HG03575 (cell line): ENCODE data around the gene MBOAT2.
"Not testable (repeated sequence)": the region's sequence is repeated elsewhere in the genome, so short reads cannot be mapped to it uniquely, and the experiment has no call there.

Experiments
- ATAC-seq: cut with Tn5 transposase; IDR thresholded peaks from one replicate; pipeline ENCODE4 v1.9.1; 2021; ENCODE audit not compliant: unreplicated experiment, insufficient number of reproducible peaks, low FRiP score; ENCODE audit errors: extremely low read depth

Gene MBOAT2

DNA sequence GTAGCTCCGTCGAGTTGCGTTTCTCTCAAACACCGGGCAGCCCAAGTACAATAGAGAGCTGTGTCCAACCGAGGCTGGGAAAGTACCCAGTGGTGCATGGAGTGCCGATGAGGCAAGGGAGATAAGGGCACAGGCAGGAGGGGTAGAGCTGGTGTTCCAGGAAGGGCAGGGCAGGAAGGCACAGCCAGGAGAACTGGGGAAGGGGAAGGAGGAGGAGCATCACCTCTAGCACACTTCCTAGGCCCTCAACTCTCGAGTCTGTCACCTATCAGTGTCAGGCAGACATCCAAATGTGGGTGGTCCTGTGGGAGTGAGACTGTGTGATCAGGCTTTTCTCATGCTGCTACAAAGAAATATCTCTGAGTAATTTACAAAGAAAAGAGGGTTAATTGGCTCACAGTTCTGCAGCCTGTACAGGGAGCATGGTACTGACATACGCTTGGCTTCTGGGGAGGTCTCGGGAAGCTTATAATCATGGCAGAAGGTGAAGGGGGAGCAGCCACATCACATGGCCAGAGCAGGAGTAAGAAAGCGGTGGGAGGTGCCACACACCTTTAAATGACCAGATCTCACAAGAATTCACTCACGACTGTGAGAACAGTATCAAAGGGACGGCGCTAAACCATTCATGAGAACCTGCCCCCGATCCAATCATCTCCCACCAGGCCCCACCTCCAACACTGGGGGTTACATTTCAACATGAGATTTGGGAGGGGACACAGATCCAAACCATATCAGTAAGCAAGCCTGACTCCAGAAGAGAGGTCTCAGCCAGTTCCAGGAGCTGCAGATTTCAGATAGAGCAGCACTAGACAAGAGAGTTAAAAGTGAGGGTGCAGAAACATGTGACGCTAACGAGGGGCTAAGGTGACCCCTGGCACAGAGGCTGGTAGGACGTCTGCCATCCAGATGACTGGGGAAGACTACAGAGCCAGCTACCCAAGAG lies 75.7 kb downstream of the MBOAT2 start:
- no peak for ATAC-seq

DNA sequence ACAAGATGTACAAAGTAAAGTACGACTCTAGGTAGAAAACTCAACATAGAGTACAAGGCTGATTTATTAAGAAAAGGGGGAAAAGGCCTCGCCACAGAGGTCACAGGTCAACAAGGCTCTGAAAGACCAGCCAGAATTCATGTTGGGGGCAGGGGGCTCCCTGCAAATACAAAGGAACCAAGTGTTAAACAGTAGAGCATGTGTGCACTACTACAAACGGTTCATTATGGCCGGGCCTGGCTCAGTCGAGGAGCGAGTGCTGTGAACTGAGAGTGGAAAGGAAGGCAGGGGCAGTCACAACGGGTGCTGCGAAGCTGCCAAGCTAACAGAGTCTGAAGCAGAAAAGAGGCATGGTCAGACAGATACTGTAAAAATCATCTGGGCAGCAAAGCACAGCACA lies 77.1 kb downstream of the MBOAT2 start:
- ATAC-seq, result no peak

DNA sequence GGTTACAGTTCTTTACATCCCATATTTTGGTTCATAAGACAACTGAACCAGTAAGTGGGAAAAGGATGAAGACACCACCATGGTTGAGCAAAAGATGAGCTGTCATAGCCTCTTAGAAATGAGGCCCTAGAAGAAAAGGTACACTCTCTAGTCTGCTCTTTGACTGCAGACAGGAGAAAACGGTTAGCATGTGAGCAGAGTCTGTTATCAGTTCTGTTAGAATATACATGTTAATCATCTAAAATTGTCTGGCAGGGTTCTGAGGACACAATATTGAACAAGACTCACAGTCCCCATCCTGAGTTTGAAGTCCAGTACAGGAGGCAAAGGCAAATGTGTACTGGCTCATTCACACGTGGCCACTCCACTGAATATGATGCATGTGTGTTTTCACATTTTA lies 78.1 kb downstream of the MBOAT2 start:
- ATAC-seq, result no peak

DNA sequence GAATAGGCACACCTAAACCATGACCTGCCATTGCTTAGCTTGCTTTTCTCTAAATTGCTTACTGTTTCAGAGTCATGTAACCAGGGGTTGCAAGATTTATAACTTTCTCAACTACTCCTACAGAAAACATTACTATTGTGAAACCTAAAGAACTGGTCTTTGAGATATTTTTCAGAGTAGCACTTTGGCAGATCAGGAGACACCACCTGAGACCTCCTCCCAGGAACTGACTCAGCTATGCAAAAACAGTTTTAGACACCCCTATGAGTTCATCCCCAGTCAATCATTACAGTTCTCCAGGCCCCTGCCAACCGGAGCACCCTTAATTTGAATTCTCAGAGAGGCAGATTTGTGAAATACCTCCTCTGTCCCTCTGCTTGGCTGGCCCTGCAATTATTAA lies 80.3 kb downstream of the MBOAT2 start:
- ATAC-seq, result no peak

DNA sequence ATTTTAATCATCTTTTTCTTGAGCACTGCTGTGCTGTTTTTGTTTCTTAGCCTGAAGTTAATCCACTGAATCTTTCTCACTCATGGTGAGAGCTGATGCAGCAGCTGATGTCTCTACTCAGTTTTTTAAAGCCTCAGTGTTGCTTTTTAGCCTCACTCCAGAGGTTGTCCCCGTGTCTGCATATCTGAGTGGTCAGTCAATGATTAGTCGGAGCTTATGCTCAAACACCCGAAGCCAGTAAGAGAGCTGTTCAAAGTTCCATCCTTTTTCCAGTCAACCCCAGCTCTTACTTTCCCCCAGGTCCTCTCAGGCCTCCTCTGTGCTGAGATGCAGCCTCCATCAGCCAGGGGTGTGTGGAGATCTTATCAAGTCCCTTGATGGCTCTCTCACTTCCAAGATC lies 81.1 kb downstream of the MBOAT2 start:
- ATAC-seq, result no peak

DNA sequence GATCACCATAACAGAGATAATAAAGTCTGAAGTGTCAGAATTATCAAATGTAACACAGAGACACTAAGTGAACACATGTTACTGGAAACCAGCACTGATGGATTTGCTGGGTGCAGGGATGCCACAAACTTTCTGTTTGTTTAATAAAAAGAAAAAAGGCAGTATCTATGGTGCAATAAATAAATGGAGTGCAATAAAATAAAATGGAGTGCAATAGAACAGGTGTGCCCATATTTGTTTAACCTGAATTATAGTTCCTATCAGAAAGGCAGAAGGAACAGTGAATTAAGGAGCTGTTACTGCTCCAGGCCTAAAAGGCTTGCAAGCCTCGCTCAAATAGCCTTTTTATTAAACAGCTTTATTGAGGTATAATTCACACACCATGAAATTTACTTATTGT lies 85.1 kb downstream of the MBOAT2 start:
- no peak for ATAC-seq

DNA sequence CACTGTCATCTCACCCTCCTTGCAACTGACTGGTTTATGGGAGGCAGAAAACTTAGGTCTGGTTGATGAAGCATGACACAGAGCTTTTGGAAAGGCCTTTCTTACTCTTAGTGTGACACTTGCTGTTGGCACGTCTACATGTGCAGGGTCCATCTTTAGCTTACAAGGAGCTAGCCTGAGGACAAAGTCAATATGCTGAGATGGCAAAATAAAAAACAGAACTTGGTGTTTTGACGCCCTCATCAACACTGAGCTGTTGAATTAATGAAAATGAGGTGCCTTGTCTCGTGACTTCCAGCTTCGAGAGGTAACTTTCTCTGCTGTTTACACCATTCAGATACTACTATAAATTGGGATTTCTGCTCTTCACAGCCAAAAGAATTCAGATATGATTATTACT lies 87.5 kb downstream of the MBOAT2 start:
- ATAC-seq, result no peak

DNA sequence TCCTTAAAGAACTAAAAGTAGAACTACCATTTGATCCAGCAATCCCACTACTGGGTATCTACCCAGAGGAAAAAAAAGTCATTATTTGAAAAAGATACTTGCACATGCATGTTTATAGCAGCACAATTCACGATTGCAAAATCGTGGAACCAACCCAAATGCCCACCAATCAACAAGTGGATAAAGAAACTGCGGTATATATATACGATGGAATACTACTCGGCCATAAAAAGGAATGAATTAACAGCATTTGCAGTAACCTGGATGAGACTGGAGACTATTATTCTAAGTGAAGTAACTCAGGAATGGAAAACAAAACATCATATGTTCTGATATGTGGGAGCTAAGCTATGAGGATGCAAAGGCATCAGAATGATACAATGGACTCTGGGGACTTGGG lies 89.7 kb downstream of the MBOAT2 start:
- ATAC-seq, result not testable (repeated sequence)

DNA sequence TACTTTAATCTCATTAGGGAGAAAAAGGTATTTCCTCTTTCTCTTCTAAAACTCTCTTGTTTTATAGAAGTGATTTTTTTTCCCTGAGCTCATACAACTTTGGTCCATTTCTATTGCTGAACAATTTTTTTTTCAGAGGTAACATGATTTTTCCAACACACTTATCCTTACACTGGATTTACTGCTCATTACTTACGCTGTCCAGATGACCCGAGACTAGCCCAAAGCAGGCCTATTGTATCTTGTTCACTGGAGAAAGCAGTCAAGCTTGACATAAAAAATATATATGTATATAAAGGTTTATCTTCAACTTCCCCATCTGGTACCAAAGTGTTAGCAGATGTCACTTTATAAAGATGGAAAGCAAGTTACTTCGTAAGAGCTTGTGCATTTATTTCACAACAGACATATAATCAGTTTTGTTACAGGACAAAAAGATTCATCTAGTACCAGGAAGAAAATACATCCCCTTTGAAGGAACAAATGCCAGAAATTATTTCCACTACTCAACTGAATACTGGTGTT lies 95.7 kb downstream of the MBOAT2 start:
- ATAC-seq, result no peak

DNA sequence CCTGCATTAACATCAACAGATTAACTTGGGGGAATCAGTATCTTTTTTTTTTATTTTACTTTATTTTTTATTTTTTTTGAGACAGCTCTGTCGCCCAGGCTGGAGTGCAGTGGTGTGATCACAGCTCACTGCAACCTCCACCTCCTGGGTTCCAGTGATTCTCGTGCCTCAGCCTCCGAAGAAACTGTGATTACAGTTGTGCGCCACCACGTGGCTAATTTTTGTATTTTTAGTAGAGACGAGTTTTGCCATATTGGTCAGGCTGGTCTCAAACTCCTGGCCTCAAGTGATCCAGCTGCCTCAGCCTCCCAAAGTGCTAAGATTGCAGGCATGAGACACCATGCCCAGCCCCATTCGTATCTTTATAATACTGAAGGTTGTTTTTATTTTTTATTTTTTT lies 99.6 kb downstream of the MBOAT2 start:
- ATAC-seq, result not testable (repeated sequence)

DNA sequence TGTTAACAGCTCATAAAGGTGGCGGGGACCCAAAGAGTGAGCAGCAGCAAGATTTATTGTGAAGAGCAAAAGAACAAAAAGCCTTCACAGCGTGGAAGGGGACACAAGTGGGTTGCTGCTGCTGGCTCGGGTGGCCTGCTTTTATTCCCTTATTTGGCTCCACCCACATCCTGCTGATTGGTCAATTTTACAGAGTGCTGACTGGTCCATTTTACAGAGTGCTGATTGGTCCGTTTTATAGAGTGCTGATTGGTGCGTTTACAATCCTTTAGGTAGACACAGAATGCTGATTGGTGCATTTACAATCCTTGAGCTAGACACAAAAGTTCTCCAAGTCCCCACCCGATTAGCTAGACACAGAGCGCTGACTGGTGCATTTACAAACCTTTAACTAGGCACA lies 100.7 kb downstream of the MBOAT2 start:
- ATAC-seq, result not testable (repeated sequence)

DNA sequence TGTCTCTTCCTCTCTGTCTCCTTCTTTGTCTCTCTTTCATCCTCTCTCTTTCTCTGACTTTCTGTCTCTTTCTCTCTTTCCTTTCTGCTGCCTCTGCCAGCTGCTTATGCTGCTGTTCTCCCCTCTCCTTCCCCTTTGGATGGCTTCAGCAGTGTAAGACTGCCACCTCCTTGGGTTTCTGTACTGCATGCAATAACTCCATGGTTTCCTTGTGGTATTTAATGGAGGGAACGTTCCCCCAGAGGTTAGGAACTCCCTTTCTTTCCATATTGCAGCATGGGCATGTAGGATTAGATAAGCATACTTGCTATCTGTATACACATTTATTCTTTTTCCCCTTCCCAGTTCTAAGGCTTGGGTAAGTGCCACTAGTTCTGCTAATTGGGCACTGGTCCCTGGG lies 106.3 kb downstream of the MBOAT2 start:
- not testable (repeated sequence) for ATAC-seq

DNA sequence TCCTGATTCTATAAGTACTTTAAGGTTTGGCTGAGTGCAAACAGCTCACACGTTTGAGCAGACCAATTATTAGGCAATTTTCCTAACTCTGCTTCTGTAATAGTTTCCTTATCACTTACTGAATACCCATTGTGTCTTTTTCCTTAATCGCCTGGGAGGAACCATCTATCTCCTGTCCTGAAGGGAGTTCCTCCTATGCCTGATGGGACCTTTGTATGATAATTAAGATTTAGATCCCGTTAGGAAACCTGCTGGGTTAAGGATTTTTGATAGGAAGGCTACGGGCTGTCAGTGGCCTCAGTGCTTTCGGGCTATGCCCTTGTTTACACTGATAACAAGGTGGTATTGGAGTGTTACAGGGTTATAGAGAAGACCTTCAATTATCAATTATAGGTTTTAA lies 106.8 kb downstream of the MBOAT2 start:
- not testable (repeated sequence) for ATAC-seq

DNA sequence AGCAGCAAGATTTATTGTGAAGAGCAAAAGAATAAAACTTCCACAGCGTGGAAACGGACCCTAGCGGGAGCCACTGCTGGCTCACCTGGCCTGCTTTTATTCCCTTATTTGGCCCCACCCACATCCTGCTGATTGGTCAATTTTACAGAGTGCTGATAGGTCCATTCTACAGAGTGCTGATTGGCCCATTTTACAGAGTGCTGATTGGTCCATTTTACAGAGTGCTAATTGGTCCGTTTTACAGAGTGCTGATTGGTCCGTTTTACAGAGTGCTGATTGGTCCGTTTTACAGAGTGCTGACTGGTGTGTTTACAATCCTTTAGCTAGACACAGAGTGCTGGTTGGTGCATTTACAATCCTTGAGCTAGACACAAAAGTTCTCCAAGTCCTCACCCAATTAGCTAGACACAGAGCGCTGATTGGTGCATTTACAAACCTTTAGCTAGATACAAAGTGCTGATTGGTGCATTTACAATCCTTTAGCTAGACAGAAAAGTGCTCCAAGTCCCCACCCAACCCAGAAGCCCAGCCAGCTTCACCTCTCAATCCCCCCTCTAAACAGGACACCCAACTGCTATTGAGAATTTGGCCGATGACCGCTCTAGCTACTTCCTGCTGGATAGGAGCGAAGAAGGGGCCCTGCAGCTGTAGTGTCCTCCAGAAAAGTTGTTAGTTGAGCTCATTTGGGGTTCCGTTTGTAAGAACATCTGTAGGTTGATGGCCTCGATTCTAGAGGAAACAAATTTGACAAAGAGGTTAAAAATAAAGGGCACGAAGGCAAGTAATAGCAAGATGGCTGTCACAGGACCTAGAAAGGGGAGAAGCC lies 108.2 kb downstream of the MBOAT2 start:
- not testable (repeated sequence) for ATAC-seq

DNA sequence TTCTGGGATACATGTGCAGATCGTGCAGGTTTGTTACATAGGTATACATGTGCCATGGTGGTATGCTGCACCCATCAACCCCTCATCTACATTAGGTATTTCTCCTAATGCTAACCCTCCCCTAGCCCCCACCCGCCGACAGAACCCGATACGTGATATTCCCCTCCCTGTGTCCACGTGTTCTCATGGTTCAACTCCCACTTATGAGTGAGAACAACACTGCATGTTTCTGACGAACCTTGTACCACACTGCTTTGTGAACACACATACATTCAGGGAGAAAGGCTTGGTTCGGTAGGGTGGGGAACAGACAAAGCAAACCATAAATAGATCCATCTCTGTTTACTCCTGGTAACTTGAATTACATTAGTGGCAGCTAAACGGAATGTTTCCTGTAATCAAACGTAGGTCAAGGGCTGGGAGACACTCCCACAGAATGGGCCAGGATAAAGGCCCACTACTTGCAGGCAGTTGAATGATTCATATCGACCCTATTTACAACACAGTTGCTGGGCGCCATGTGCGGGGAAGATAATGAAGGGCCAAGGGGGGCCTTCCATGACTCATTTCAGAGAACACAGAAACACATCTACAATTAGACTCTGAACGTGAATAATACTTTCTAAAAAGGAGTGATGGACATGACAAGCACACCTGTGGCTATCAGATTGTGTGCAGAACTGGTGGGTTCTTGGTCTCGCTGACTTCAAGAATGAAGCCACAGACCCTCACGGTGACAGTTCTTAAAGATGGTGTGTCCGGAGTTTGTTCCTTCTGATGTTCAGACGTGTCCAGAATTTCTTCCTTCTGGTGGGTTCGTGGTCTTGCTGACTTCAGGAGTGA lies 109.3 kb downstream of the MBOAT2 start:
- ATAC-seq, result no peak

DNA sequence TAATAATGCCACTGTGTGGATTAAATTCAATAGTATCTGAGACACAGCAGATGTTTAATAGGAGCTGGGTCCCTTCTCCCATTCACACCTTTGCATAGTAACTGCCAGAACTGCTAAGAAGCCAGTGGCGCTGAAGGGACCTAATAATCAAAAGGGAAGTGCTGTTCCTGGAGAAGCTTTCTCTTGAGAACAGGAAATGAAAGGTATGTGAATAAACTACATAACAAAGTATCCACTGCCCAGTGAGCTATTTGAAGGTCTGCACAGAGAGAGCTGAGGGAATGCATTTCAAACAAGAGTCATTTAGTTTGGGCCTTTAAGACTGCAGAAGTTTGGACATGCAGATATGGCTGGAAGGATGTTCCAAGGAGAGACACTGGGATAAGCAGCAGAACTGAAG lies 110.0 kb downstream of the MBOAT2 start:
- ATAC-seq, result no peak

DNA sequence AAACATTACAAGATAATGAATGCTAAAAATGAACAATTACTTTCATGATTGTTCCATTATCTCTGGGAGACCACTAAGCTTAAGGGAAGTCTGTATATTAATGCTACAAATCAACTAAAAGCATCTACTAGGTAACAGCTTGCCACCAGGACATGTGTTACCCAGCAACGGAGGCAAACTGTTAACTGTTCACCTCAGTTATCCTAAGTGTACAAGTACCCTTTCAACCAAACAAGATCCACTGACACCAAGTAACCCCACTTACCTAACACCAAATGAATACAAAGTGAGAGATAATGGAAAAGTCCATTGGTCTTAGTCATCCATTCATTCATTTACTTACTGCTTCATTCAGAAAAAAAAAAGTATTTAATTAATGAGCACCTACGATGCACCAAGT lies 111.4 kb downstream of the MBOAT2 start:
- ATAC-seq, result no peak

DNA sequence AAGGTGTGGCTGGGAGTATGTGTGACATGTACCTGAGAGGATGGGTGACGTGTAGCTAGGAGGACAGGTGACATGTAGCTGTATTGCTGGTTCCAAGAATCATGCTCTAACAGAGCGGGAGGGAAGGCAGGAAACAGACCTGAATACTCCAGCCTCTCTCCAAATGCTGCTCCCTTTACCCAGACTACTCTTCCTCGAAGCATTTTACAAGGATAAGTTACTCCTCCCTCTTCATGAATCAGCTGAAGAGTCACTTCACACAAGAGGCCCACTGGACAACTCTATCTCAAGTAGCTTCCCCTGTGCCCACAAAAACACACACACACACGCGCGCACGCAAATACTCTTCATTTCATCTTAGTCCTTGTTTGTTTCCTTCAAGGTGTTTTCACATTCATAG lies 113.5 kb downstream of the MBOAT2 start:
- ATAC-seq, result no peak

DNA sequence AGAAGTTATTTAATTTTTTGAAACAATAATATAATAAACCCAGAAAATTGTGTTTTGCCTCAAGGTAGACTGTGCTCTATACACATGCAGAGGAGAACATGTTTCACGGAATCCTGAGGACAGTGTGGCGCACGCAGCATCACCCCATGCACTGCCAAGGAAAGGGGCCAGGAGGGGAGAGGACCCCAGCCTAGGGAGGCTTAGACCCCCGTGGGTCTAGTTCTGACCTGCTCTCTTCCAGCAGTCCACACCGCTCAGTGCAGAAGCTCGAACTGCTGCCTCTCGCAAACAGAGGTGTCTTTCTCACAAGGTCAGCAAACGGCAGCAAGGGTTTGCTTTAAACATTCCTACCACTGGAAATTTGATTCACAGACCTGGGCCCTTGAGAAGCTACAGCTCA lies 114.5 kb downstream of the MBOAT2 start:
- ATAC-seq, result no peak
